MV-4-11 (cell line): ENCODE measurements around the gene AMBP.
"Not testable (repeated sequence)": the region's sequence is repeated elsewhere in the genome, so short reads cannot be mapped to it uniquely, and the experiment has no call there.

Experiments used
- DNase-seq: peaks from one replicate; lab custom pipeline; 2025; lab: John Stamatoyannopoulos, UW

The AMBP gene

DNA sequence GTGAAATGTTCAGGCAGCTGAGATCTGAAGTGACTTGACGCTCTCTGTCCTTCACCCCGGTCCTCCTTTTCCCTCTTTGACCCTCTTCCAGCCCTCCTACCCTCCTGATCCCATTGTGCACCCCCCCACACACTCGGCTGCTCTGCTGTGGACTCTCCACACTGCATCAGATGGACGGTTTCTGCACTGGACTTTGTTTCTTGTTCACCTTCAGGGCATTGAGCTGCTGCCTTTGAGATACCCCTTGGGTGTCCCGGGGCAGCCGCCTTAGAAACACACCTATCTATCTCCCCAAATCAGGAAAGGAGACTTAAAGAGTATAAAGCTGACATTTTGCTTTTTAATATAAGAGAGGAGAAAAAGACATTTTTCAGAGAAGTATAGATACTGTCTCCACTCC is 27.5 kb downstream of the AMBP start:
- no peak for DNase-seq

DNA sequence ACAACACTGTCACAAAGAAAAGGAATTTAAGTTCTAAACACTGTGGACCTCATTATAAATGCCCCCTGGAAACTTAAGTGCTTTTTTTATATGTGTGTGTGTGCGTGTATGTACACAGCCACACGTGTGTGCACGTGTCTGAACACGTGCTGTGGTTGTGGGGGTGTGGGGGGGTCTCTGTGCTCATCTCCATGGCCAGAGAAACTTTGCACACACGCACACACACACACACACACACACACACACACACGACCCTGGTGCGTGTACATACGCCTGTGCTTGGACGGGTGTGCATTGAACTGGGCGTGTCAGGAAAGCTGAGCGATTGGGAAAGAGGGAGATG is 27.9 kb downstream of the AMBP start:
- no peak for DNase-seq

DNA sequence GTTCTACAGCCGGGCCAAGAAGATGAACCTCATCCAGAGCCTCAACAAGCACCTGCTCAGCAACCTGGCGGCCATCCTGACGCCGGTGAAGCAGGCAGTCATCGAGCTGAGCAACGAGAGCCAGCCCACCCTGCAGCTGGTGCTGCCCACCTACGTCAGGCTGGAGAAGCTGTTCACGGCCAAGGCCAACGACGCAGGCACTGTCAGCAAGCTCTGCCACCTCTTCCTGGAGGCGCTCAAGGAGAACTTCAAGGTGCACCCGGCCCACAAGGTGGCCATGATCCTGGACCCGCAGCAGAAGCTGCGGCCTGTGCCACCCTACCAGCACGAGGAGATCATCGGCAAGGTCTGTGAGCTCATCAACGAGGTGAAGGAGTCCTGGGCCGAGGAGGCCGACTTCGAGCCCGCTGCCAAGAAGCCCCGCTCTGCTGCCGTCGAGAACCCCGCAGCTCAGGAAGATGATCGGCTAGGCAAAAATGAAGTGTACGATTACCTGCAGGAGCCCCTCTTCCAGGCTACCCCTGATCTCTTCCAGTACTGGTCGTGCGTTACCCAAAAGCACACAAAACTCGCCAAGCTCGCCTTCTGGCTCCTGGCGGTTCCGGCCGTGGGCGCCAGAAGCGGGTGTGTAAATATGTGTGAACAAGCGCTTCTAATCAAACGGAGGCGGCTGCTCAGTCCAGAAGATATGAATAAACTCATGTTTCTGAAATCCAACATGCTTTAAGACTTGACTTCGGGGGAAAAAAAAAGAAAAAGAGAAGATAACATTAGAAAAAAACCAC is 28.5 kb downstream of the AMBP start:
- DNase-seq, result no peak

DNA sequence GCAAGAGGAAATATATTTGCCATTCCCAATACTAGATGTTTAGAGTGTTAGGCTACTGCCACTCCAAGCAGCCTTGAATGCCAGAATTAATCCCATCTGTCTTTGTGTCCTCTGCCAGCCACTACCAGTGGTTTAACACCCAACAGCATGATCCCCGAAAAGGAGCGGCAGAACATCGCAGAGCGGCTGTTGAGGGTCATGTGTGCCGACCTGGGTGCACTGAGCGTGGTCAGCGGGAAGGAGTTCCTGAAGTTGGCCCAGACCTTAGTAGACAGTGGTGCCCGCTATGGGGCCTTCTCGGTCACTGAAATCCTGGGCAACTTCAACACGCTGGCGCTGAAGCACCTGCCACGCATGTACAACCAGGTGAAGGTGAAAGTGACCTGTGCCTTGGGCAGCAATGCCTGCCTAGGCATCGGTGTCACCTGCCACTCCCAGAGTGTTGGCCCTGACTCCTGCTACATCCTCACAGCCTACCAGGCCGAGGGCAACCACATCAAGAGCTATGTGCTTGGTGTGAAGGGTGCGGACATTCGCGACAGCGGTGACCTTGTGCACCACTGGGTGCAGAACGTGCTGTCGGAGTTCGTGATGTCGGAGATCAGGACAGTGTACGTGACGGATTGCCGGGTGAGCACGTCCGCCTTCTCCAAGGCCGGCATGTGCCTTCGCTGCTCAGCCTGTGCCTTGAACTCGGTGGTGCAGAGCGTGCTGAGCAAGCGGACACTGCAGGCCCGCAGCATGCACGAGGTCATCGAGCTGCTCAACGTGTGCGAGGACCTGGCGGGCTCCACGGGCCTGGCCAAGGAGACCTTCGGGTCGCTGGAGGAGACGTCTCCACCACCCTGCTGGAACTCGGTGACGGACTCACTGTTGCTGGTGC is 29.3 kb downstream of the AMBP start:
- no peak for DNase-seq

DNA sequence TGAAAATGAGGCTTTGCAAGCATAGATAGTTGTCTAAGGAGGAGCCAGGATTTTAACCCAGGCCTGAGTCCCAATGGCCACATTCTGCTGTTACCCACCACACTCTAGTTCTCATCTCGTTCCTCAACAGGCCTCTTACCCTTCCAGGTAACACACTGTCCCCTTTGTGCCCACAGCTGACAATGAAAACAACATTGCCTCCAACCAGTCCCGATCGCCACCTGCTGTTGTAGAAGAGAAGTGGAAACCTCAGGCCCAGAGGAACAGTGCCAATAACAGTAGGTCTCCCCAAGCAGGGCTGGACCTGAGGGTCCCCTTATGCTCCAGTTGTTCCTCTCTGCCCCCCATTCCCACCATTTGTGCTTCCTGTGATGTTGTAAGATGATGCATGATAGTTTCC is 30.4 kb downstream of the AMBP start:
- DNase-seq, result no peak

DNA sequence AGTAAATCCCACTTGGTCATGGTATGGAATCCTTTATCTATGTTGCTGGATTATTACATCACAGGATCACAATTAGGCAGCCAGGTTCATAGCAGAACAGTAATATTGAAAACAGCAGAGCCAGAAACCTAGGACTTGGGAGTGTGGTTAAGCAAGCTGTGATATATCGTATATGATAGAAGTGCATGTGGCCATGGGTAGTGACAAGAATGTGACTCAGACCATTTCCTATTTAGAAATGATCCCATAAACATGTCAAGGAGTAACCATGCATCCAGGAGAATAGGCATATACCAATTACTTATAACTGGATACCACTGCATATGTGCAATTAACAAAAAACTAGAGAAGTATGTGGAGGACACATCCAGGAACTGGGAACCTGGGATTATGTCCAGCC is 31.2 kb downstream of the AMBP start:
- peak; percentile 42 for DNase-seq

DNA sequence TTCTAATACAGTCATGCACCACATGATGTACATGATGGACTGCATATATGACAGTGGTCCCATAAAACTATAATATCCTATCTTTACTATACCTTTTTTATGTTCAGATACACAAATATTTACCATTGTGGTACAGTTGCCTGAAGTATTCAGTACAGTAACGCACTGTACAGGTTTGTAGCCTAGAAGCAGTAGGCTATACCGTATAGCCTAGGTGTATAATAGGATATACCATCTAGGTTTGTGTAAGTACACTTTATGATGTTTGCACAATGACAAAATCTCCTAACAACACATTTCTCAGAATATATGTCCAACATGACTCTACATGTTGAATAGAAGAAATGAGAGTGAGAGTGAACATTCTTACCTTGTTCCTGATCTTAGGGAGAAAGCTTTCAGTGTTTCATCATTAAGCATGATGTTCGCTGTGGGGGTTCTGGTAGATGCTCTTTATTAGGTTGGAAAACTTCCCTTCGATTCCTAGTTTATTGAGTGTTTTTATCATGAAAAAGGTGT is 31.8 kb downstream of the AMBP start:
- no peak for DNase-seq

DNA sequence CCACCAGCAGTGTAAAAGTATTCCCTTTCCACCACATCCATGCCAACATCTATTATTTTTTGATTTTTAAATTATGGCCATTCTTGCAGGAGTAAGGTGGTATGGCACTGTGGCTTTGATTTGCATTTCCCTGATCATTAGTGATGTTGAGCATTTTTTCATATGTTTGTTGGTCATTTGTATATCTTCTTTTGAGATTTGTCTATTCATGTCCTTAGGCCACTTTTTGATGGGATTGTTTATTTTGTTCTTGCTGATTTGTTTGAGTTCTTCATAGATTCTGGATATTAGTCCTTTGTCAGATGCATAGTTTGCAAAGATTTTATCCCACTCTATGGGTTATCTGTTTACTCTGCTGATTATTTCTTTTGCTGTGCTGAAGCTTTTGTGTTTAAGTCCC is 34.4 kb downstream of the AMBP start:
- DNase-seq, result not testable (repeated sequence)

DNA sequence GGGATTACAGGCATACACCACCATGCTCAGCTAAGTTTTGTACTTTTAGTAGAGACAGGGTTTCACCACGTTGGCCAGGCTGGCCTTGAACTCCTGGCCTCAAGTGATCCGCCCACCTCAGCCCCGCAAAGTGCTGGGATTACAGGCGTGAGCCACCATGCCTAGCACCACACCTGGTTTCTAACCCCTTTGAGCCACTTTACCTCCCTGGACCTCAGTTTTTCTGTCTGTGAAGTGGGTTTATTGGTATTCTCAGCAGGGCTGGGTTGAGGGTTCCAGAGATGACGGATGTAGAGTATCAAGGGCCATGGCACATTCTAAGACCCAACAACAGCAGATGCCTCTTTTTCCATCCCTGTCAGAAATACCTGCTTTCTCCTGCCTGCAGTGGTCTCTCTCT is 38.6 kb downstream of the AMBP start:
- DNase-seq, result no peak

DNA sequence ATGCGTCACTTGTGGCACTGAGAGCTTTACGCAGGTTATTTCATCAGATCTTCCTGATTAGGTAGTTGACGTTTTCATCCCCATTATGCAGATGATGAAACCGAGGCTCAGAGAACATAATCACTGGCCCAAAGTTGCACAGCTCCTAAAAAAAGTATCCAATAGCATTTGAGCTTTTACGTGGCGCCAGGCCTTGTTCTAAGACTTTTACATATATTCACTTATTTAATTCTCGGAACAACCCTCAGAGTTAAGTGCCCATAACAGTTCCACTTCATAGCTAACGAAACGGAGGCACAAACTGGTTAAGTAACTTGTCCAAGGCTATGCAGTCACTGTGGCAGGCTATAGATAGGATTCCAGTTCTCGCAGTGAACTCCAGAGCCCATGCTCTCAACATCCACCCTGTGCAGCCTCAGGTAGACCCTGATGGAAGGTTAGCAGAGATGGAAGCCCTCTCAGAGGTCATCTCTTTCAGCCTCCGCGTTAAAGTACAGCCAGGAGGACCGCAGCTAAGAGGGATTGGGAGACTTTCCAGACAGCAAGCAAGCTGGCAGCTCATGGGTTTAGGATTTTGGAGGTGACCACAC is 39.3 kb downstream of the AMBP start:
- DNase-seq, result no peak

DNA sequence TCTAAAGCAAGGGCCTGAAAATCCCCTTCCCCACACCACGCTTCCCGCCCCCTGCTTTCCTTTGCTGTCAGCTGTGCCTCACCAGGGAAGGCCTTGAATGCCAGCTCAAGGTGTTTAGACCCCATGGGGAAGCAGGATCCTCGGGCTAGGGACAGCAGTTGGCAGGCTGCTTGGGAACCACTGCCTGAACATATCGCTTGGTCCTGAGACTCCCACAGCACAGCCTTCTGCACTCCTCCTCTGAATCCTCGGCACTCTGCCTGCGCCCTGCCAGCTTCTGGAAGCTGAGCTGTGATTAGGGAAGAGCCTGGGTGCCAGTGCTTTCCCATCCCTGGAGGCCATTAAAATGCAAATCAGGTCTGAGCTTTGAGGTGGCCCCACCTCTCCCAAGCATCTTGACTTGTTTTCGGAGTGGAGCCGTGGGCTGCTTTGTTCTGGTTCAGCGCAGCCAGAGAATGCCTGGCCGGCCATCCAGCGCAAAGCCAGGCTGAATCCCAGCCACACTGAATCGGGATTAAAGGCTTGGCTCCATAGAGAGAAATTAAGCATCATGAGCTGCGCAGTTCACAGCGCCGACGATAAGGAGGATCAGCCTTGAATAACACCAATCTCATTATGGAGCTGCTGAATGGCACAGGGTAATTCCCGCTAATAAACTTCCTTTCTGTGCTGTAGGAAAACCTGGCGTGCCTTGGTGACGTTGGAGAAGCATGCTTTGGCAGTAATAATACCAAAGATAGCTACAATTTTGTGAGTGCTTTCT is 40.0 kb downstream of the AMBP start:
- DNase-seq, result no peak

DNA sequence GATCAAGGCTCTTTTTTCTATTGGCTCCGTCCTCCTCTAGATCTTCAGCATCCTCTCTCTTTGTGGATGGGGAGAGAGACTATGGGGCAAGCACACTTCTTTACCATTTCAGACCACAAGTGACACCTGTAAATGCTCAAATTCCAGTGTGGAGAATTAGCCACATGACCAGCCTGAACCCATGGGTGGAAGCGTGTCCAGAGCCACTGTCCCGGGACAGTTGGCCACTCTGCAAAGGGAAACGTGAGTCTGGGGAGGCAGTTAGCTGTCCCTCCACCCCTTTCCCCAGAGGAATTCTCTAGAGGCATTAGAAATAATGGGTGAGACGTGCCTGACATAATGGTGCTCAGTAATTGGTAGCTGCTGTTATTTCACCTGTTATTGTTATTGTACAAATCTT is 40.9 kb downstream of the AMBP start:
- DNase-seq, result no peak

DNA sequence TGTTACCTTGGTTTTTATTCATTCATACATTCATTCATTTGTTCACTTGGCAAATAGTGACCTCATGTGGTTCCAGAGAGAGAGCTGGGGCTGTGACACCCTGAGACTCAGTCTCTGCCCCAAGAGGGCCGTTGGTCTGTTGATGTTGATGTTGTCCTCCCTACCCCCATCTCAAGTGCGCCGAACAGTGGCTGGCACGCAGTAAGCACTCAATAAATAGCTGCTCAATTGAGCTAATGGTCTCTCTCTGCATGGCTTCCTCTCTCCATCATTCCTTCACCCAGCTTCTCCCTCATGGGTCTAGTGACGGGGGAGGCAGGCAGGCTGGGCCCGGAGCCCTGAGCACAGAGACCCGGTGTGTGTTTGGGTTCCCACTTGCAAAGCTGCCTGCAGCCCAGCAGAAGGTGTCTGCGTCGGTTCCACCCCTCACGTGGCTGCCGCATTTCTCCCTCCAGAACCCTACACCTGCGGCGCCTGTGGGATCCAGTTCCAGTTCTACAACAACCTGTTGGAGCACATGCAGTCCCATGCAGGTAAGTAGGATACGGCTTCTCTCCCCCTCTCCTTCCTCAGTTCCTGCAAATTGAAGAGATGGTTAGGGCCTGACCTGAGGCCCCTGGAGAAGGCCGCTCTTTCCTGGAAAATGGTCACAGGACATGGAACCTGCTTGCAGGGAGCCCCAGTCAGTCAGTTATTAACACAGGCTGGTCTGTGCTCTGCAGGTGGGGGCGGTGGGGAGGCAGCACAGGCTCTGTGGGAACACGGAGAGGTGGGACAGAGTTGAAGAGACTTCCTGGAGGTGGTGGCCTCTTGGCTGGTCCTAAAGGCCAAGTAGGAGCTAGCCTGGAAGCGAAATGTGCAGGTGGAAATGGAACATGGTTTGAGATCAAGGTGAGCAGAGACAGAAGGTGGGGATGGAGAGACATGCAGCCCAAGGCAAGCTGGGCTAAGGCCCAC is 42.0 kb downstream of the AMBP start:
- DNase-seq, result no peak

DNA sequence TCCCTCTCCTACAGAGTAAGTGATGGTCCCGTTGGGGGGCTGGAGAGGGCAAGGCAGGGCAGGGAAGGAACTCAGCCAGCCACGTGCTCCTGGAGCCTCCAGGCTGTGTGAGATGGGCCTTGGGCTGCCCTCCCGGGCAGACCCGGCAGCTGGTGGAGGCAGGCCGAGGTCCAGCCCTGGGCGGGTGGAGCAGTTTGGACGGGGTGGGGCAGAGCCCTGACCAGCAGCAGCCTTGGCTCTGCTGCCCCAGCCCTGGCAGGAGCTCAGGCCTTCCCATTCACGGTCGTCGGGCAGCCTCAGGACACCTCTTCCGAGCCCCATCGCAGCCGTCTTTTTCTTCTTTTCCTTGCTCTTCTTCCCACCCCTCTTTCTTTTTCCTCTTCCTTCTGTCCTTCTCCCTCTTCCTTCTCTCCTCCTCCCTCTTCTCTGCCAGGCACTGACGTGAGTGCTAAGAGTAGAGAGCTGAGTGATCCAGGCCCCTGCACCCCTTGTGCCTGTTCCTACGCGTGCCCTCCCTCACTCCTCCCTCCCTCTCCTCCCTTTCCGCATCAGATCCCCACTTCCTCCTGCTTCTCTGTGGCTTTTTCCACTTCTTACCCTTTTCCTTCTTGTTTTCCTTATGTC is 42.8 kb downstream of the AMBP start:
- no peak for DNase-seq

DNA sequence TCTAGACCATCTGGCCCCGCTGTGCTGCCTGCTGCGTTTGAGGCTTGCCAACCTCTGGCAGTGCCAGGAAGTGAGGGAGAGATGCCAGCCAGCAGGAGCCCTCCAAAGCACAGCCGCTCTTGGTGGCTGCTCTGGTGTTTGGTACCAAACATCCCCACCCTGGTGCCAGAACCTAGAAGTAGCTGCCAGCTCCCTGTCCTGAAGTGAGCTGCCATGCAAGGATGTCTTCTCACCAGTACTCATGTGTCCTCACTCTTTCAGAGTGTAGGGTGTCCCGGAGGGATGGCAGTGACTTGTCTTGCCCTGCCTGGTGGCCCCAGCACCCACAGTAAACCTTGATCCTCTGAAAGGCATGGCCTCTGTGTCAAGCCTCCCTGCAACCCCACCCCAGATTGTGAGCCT is 43.4 kb downstream of the AMBP start:
- DNase-seq, result no peak

DNA sequence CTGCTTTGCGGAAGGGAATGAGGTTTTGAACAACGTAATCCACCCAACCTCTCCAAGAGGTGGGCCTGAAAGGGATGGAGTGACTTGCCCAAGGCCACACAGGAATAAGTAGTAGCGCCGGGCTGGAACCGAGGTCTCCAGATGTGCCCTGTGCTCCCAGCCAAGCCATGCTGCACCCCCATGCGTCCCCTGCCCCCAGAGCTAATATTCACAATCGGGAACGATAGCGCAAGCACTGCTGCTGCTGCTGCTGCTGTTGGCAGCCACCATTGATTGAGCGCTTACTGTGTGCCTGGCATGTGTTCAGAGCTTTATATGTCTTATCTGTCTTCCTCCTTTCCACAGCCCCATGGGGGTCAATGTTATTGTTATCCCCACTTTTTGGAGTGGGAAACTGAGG is 43.9 kb downstream of the AMBP start:
- DNase-seq, result no peak

DNA sequence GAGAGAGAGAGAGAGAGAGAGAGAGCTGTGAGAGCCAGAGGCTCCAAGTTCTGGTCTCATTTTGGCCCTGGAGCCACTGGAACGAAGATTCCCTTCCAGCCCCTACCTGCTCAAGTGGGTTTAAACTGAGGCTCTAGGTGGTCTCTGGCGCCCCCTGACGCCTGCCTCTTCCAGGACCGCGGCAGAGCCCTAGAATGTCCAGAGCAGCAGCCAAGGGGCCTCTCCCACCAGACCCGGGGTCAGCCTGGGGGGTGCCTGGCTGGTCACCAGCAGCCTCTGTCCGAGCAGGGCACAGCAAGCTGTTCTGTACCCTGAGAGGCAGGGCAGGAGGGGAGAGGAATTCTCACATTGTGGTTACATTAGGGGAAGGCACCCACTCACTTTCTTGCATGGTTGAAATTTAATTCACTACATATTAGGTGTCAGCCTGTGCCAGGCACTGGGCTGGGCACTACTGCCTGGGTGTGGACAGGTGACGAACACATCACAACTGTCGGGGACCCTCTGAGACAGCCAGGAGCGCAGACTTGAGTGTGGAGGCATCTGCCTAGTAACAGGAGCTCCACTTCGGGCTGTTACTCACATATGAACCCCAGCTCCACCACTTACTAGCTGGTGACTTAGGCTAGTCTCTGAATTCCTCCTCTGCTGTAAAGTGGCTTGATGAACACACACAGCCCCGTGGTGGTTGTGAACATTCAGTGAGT is 44.5 kb downstream of the AMBP start:
- DNase-seq, result no peak

DNA sequence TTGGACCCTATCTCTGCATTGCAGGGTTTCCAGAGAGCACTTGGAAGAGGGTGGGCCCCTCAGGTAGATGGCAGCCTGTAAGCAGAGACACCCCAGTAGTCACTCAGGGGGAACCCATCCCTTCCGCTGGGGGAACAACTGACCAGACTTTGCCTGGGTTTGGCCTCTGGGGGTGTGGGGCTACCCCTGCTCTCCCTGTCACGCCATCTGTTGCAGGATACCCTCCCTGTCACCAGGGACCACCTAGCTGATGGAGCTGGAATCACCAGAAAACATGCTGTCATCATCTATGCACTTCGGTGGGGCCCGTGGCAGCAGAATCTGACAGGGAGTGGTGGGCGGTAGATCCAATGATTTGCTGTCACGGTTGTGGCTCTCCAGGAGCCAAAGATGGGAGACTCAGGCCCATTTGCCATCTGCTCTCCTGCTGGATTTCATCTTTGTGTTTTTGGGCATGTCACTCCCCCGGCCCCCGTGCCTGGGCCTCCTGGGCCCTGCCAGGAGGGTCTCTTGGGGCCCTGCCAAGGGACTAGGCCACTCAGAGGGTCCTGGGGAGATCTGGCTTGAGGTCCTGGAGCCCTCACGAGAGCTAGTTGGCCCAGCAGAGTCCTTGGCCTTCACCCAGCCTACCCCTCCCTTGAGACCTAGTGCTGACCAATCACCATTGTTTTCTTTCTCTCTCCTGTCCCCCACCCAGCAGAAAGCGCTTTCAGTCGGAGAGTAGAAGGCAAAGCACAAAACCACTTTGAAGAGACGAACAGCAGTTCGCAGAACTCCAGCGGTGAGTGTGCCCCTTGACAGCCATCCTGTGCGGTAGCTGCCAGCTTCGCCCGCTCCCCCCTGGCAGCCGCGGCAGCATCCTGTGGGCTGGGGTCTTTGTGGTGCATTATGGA is 45.9 kb downstream of the AMBP start:
- DNase-seq, result no peak
